B cell (primary cell): ENCODE measurements around the gene SLC7A11.

Source experiments
- CTCF ChIP-seq: fragments of 200-600 bp; IDR thresholded peaks from one replicate; pipeline ENCODE4 v1.8.0; 2022; ENCODE audit warnings: antibody characterized with exemption, mild to moderate bottlenecking
- EZH2 ChIP-seq: IDR thresholded peaks from 2 replicates; pipeline ENCODE4 v1.6.1; 2012; ENCODE audit warnings: borderline replicate concordance, low read depth, mild to moderate bottlenecking, moderate library complexity, low read length; ENCODE audit not compliant: insufficient read depth, poor library complexity, severe bottlenecking

- TF ChIP-seq CTCF, result no peak
- TF ChIP-seq EZH2, result no peak
Observed at GRCh38 chr4:138242076-138242833, at the start of gene SLC7A11.
